Right renal pelvis (tissue), 4 donors: ENCODE data around the gene NEURL1. TPM values are rescaled to one million over a fixed set of nuclear protein-coding genes. Genes with fewer than 3 reads are reported as not detected.
"Not testable (repeated sequence)": the region's sequence is repeated elsewhere in the genome, so short reads cannot be mapped to it uniquely, and the experiment has no call there.

Source experiments
- DNase-seq, 4 donors: peaks; one replicate each; pipeline ENCODE4 v3.0.0-alpha.2; 2013; ENCODE audit warnings: low read depth in 4 of 4, low spot score in 3 of 4, missing footprints in 1 of 4
- polyA plus RNA-seq, 4 donors: library from polyadenylated mRNA; unstranded; fragments of 120-200 nt; gene quantifications; one replicate each; pipeline ENCODE4 v1.2.1, GENCODE V29; 2013; ENCODE audit not compliant: insufficient read length in 4 of 4

Gene NEURL1
- polyA plus RNA-seq, 4 donors = 1.2 to 1.7 (median 1.4) TPM

GRCh38 chr10:103463499-103463898 lies 30.0 kb upstream of the NEURL1 start:
- DNase-seq = no peak

DNA sequence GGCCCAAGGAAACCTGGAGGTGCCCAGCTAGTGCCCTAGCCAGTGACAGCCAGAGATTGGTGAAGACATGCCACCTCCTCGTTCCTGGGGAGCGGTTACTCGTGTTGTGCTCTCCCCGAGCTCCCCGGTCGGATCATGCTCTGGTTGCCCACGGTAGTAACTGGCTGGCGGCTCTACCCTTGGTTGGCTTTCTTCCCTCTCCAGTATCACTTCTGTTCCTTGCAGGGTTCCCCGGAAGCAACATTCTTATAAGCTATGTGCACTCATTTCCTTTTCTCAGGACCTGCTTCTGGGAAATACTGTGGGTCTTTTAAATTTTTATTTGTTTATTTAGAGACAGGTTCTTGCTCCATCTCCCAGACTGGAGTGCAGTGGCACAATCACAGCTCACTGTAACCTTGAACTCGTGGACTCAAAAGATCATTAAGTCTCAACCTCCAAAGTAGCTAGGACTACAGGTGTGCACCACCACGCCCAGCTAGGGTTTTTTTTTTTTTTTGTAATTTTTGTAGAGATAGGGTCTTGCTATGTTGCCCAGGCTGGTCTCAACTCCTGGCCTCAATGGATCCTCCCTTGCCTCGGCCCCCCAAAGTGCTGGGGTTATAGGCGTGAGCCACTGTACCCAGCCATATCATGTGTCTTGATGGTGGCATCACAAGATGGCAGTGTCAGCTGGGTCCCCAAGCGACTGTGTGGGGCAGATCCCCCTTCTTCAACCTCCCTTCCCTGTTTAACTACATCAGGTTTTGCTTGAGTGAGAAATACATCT lies 27.9 kb upstream of the NEURL1 start:
- no peak for DNase-seq

DNA sequence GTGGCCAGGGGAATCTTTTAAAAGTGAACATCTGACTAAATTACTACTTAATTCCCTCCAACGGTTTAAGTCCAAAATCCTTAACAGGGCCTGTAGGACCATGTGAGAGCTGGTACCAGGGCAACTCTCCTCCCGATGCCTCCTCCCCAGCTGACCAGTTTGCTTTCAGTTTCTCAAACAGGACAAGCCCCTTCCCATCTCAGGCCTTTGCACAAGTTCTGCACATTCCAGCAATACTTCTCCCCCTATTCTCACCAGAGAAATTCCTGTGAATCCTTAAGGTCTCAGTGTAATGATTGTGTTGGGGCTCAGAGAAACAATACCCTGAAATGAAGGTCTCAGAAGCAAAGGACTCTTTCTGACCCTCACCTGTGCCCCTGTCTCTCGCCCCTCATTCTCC lies 26.8 kb upstream of the NEURL1 start:
- no peak for DNase-seq

DNA sequence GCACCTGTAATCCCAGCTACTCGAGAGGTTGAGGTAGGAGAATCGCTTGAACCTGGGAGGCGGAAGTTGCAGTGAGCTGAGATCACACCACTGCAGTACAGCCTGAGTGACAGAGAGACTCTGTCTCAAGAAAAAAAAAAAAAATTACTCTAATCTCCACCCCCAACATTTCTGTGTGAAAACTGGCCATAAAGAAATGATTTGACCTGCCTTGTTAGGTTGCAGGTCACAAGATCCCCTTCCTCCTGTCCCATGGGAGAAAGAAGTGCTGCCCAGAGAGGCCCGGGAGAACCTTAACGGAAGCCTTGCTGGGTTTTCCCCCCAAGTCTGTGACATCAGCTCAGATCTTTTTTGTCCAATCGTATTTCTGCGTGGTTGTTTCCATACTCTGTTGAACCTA lies 26.1 kb upstream of the NEURL1 start:
- DNase-seq = no peak

DNA sequence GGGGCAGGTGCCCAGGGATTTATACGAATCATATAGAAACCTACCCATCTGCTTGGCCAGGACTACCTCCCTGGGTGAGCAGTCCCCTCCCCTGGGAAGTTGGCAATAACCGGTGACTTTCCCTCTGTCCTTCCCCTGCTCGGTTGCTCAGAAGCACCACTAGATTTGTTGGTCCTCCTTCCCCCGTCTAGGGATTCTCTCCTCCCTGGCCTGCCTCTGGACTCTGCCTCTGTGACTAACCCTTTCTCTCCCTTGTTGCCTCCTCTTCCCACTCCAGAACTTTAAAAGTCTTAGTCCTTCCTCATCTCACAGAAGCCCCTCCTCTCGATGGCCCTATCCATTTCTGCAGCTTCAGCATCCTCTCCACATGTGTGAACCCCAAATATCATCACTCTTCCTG lies 24.3 kb upstream of the NEURL1 start:
- no peak for DNase-seq

DNA sequence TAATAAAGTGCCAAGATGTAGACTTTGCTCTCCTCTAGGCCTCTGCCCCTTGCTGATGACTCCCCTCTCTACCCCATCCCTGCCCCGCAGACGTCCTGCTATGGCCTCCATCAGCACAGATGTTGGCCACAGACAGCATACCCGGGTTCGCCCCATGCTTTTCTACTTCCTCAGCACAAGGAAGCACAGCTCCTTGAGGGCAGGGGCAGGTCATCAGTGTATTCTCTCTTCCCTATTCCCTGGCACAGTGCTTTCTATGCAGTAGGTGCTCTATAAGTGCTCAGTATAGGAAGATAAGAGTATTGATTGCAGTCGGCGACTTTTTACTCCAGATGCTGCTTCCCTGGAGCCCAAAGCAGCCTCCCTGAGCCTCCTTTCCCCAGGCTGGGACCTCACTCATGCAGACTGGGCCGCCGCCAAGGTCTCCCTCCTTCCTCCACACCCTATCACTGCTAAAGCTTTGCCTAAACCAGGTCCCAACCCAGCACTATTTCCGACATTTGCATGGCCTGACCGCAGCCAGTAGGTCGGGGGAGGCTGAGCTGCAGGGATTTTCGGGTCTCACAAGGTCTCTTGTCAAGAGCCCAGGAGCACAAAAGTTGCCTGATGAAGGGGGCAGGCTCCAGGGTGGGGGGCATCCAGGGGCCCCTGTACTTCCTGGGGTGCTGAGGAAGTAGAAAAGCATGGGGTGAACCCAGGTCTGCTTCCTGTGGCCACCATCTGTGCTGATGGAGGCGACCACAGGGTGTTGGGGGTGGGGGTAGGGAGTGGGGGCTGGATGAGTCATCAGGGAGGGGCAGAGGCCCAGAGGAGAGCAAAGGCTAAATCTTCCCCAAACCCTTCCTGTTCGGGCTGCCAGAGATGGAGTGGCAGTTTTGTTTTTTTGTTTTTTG lies 22.5 kb upstream of the NEURL1 start:
- no peak for DNase-seq

DNA sequence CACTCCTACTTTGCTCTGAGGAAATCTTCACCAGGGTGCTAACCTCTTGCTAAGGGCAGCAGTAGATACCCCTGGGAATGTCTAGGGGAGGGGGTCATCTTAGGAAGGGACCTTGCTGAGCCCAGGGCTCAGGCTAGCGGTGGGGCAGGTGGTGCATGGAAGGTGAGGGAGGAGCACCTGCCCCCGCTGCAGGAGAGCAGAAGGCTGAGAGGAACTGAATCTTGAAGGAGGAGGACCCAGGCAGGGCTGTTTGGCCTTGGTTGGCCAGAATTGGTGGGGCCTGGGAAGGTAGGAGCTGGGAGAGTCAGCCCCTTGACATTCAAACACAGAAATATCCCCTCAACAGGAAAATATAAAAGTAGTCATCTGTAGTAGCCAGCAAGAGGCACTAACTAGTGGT lies 21.5 kb upstream of the NEURL1 start:
- no peak for DNase-seq

DNA sequence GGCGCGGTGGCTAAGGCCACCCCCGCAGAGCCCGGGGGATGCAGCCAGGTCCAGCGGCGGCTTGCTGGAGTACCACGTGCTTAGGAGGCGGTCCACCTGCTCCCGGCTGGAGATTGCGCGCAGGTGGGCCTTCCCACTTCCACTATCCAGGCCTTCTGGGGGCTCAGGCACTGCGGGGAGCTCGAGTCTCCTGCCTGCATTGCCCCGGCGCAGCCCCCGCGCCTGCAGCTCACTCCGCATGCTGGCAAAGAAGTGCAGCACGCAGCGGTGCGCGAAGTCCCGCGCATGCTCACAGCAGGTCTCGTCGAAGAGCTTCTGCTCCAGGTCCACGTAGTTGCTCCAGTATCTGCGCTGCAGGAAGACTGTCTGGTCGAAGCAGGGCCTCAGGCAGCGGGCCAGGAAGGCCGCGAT lies 20.2 kb upstream of the NEURL1 start:
- DNase-seq = no peak

DNA sequence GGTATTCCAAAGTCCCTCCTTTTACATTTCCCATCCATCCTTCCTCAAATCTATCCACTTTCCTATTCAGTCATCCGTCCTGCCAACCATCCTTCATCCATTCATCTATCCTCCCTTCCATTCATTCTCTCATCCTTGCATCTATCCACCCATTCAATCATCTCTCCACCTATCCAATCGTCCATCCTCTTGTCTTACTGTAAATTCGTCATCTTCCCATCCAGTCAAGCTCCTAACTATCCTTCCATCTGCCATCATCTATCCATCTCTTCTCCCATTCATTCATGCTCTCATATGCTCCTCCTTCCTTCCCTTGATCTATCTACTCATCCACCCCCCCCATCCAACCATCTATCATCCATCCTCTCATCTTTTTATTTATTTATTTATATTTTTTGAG lies 19.4 kb upstream of the NEURL1 start:
- no peak for DNase-seq

DNA sequence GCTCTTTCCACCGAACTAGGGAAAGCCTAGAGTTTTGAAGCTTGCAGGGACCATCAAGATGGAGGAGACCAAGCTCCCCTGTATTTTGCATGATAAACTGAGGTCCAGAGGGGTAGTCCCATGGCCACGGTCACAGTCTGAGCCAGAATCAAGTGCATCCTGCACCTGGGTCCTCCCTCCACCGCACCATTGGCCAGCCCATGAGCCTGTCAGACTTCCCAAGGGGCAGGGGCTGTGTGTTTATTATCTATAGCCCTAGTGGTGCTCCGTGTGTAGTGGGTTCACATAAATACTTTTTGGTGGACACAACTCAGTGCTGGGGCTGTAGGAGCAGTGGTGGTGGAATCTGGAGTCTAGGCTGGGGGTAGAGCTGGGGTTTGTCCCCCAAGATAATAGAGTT lies 18.1 kb upstream of the NEURL1 start:
- no peak for DNase-seq

GRCh38 chr10:103476046-103476768 lies 17.3 kb upstream of the NEURL1 start:
- no peak for DNase-seq

DNA sequence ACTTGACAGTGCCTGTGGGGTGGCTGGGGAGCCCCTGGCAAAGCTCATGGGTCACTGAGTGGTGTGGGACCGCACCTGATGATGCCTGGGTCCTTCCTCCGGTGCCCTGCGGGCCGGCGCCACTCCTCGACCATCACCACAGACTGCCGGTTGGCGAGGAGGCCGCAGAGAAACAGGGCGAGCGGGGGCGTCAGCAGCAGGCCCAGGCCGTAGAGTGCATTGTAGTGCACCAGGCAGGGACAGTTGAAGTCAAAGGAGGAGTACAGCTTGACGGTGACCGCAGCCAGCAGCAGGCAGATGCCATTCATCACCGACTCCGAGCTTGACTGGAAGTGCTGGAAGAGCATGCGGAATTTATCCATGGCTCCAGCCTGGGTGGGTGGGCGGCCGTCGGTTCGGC lies 14.8 kb upstream of the NEURL1 start:
- DNase-seq = no peak

DNA sequence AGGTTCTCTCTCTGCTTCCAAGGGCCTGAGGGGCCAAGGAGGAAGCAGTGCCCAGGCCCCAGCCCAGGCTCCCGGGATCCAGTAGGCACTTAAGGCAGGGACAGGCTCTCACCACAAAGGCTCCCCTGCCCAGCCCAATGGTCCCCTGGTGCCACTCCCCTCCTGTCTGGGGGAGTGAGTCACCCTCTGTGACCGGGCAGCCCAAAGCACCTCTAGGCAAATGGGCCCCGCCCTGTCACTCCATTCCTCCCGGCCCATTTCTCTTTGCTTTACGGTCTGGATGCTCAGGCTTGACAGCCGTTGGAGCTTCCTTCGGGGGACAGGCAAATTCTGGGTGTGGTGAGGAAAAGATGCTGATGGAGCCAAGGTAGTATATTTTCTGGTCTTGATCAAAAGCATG lies 14.4 kb upstream of the NEURL1 start, which contains the start of gene CALHM3:
Gene CALHM3 (minus strand): TSS at position 106 of the 400 bp plus-strand sequence. CDS start 208 bp downstream, outside the sequence.
- DNase-seq = no peak

GRCh38 chr10:103480521-103480920 lies 13.0 kb upstream of the NEURL1 start:
- no peak for DNase-seq

GRCh38 chr10:103481974-103482531 lies 11.5 kb upstream of the NEURL1 start:
- no peak for DNase-seq

DNA sequence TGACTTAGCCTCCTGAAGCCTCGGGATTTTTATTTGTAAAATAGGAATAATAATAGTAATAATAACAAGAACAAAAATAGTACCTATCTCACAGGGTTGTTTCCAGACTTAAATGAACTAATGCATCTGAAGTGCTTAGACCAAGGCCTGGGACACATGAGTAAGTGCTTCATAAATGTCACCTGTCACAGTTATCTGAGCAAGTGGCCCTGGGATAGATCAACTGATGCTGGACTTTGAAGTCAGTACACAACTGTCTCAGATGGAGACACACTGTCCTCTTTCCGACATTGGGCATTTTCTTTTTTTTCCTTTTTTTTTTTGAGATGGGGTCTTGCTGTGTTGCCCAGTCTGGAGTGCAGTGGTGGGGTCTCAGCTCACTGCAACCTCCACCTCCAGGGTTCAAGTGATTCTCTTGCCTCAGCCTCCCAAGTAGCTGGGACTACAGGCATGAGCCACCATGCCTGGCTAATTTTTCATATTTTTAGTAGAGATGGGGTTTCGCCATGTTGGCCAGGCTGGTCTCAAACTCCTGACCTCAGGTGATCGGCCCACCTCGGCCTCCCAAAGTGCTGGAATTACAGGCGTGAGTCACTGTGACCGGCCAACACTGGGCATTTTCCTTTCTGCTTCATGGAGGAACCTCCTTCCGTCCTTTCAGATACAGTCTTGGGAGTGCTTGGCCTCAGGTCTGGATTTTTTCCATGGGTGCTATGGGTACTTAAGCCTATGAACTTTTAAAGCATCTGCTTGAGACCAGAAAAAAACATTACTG lies 6.7 kb upstream of the NEURL1 start:
- not testable (repeated sequence) for DNase-seq

DNA sequence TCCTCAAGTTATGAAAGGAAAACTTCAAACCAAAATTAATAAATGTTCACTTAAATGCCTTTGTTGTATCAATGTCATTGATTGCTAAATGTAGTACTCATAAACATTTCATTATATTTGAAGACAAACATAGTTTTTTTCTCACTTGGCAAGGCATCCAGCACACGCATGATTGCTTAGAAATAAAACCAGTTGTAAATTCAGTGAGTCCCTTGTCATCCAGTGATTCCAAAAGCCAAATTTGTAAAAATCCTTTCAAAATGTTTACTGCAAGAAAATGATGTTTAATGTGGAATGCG lies 6.1 kb upstream of the NEURL1 start:
- DNase-seq = no peak

- DNase-seq = no peak
Observed at GRCh38 chr10:103490986-103491314, 2.6 kb upstream of the NEURL1 start.

DNA sequence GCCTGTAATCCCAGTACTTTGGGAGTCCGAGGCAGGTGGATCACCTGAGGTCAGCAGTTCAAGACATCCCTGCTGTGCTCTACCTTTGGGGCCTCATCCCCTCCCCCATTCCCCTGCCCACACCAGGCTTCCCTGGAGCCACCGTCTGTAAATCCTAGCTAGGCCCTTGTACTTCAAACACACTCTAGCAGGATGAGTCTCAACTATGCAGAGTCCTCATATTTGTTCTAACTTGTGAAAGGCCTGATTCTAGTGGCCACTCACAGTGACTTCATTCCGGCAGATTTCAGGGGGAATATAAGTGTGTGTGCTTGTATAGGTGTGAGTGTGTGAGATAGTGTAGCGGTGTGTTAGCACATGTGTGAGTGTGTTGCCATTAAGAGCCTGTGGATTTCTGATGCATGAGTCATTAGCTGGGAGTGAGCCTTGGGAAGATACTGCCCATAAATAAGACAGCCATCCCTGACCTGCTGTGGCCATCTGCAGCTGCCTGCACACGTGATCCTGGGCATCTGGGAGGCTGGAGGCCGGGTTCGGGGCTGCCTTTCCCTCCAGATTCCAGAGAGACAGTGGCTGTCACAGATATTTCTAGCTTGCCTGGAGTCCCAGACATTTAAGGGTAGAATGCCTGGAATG lies 1.7 kb upstream of the NEURL1 start:
- DNase-seq = no peak
